Lower leg skin (tissue), 3 donors: Measurements from ENCODE around the gene ISLR.

Experiments
- CTCF ChIP-seq, 3 donors: fragments of 450-650 bp; IDR thresholded peaks; one replicate each; pipeline ENCODE4 v1.5.1; 2016; ENCODE audit warnings: antibody characterized with exemption in 3 of 3, mild to moderate bottlenecking in 3 of 3, moderate library complexity in 2 of 3
- POLR2A ChIP-seq, 2 donors: fragments of 450-650 bp; IDR thresholded peaks; one replicate each; pipeline ENCODE4 v1.6.1; 2016 to 2017; ENCODE audit warnings: antibody characterized with exemption in 2 of 2, mild to moderate bottlenecking in 1 of 2, moderate library complexity in 1 of 2

GRCh38 chr15:74132681-74133651 is 40.5 kb upstream of the ISLR start:
- TF ChIP-seq POLR2A (IDR thresholded peaks at IDR 0.05): no peak
- no peak for TF ChIP-seq CTCF (IDR thresholded peaks at IDR 0.05)
